Activated CD8-positive, alpha-beta T cell treated with anti-CD3 and anti-CD28 coated beads, Interleukin-2, amount 10 ng/mL, durations not matched to agents 7 days and 5 days (primary cell): Measurements from ENCODE around the gene RASSF7. TPM values are rescaled to one million over a fixed set of nuclear protein-coding genes. Genes with fewer than 3 reads are reported as not detected.
A peak's percentile ranks its signal among the peaks of the same experiment; 100 is the strongest.

Experiments used
- ATAC-seq: fragments of 150-1000 bp; cut with Tn5 transposase; one replicate; pipeline ENCODE4 v1.10.0; 2021; ENCODE audit warnings: moderate library complexity
- CTCF ChIA-PET: fragments of 350-600 bp; sonication (Branson Sonifier 250); formaldehyde crosslinking; loops from one replicate; lab custom pipeline; 2021; ENCODE audit warnings: antibody characterized with exemption; lab: Charles Lee
- POLR2A ChIA-PET: fragments of 350-600 bp; sonication (Branson Sonifier 250); formaldehyde crosslinking; loops from one replicate; lab custom pipeline; 2021; ENCODE audit warnings: antibody characterized with exemption; lab: Charles Lee
- DNase-seq: peaks from one replicate; pipeline ENCODE4 v3.0.0-alpha.2; 2020
- H3K27ac Mint-ChIP-seq: one replicate; pipeline ENCODE4 v1.8.0; 2021; ENCODE audit warnings: mild to moderate bottlenecking, mixed read lengths
- H3K27me3 Mint-ChIP-seq: one replicate; pipeline ENCODE4 v1.8.0; 2021; ENCODE audit warnings: low read depth, mixed read lengths
- H3K36me3 Mint-ChIP-seq: one replicate; pipeline ENCODE4 v1.8.0; 2021; ENCODE audit warnings: low read depth, mixed read lengths
- H3K4me1 Mint-ChIP-seq: one replicate; pipeline ENCODE4 v1.8.0; 2021; ENCODE audit warnings: low read depth, mixed read lengths
- H3K4me3 Mint-ChIP-seq: one replicate; pipeline ENCODE4 v1.8.0; 2021; ENCODE audit warnings: mild to moderate bottlenecking, mixed read lengths
- H3K9me3 Mint-ChIP-seq: one replicate; pipeline ENCODE4 v1.8.0; 2022; ENCODE audit warnings: mixed read lengths; ENCODE audit not compliant: insufficient read depth
- total RNA-seq, 2 experiments: library from RNA; stranded (reverse); gene quantifications; one replicate each; pipeline ENCODE4 v1.2.3, GENCODE V29; 2021

RASSF7 gene
- total RNA-seq, 2 experiments from 2014 or later, result 32.2 to 36.1 TPM

GRCh38 chr11:545171-545570 lies 15.6 kb upstream of the RASSF7 start:
- Mint-ChIP-seq H3K4me3 (no peak overlapping the region), H3K27ac (no peak overlapping the region), H3K4me1 (no peaks in the 10 kb centered on the region), H3K9me3 (no peaks in the 10 kb centered on the region), H3K27me3 (no peaks in the 10 kb centered on the region), H3K36me3 (no peaks in the 10 kb centered on the region)
- ATAC-seq (no peak), DNase-seq (no peak)
- ChIA-PET CTCF (interaction anchor here (1.4 kb wide), 1 partner anchor 11 kb away, joined by 4 read pairs; no protein-coding TSS in a partner anchor), POLR2A (no interaction called here)

GRCh38 chr11:548700-549603 lies 11.8 kb upstream of the RASSF7 start:
- Mint-ChIP-seq H3K4me1 (no peaks in the 10 kb centered on the region), H3K4me3 (no peak overlapping the region), H3K36me3 (no peaks in the 10 kb centered on the region), H3K9me3 (no peaks in the 10 kb centered on the region), H3K27ac (no peak overlapping the region), H3K27me3 (no peaks in the 10 kb centered on the region)
- ChIA-PET CTCF (no interaction called here), POLR2A (no interaction called here)
- no peak for ATAC-seq
- DNase-seq, result no peak

- POLR2A ChIA-PET, result no interaction called here
These were observed 10.6 kb upstream of the RASSF7 start for GRCh38 chr11:550021-550745.

GRCh38 chr11:550746-551085 lies 10.1 kb upstream of the RASSF7 start:
- no peaks in the 10 kb centered on the region for H3K27me3 Mint-ChIP-seq

More at GRCh38 chr11:550021-550745, 10.6 kb upstream of the RASSF7 start:
- Mint-ChIP-seq H3K9me3 (no peaks in the 10 kb centered on the region), H3K27ac (no peak overlapping the region), H3K4me3 (no peak overlapping the region), H3K27me3 (no peaks in the 10 kb centered on the region), H3K4me1 (no peaks in the 10 kb centered on the region), H3K36me3 (no peaks in the 10 kb centered on the region)
- CTCF ChIA-PET, result interaction anchor here (1.1 kb wide), 1 partner anchor 197 kb away, joined by 3 read pairs; the partner anchor contains the start of gene TALDO1
- ATAC-seq (no peak), DNase-seq (no peak)

GRCh38 chr11:551131-551530 lies 9.6 kb upstream of the RASSF7 start:
- ATAC-seq (no peak), DNase-seq (no peak)
- ChIA-PET POLR2A (interaction anchor here (0.5 kb wide), 1 partner anchor 175 kb away, joined by 3 read pairs; no protein-coding TSS in a partner anchor), CTCF (interaction anchor here (1.1 kb wide), 1 partner anchor 196 kb away, joined by 3 read pairs; the partner anchor contains the start of gene TALDO1)
- Mint-ChIP-seq H3K36me3 (no peaks in the 10 kb centered on the region), H3K27me3 (peaks cover under 1% of the 10 kb centered on the region), H3K4me3 (no peak overlapping the region), H3K27ac (no peak overlapping the region), H3K9me3 (no peaks in the 10 kb centered on the region), H3K4me1 (no peaks in the 10 kb centered on the region)

More at GRCh38 chr11:550746-551085, 10.1 kb upstream of the RASSF7 start:
- H3K9me3 Mint-ChIP-seq, result no peaks in the 10 kb centered on the region
- H3K27ac Mint-ChIP-seq, result no peak overlapping the region
- ATAC-seq (no peak), DNase-seq (no peak)
- no peak overlapping the region for H3K4me3 Mint-ChIP-seq
- POLR2A ChIA-PET, result no interaction called here
- CTCF ChIA-PET, result interaction anchor here (1.1 kb wide), 1 partner anchor 197 kb away, joined by 3 read pairs; the partner anchor contains the start of gene TALDO1
- H3K4me1 Mint-ChIP-seq, result no peaks in the 10 kb centered on the region
- no peaks in the 10 kb centered on the region for H3K36me3 Mint-ChIP-seq

GRCh38 chr11:551596-551995 lies 9.2 kb upstream of the RASSF7 start:
- no peak for DNase-seq
- no peak for ATAC-seq
- Mint-ChIP-seq H3K4me1 (peaks cover 3% of the 10 kb centered on the region), H3K4me3 (no peak overlapping the region), H3K36me3 (no peaks in the 10 kb centered on the region), H3K27ac (no peak overlapping the region), H3K27me3 (peaks cover 5% of the 10 kb centered on the region), H3K9me3 (no peaks in the 10 kb centered on the region)
- POLR2A ChIA-PET, result interaction anchor here (0.5 kb wide), 1 partner anchor 175 kb away, joined by 3 read pairs; no protein-coding TSS in a partner anchor
- CTCF ChIA-PET, result no interaction called here

GRCh38 chr11:553083-553987 lies 7.4 kb upstream of the RASSF7 start:
- no peaks in the 10 kb centered on the region for H3K36me3 Mint-ChIP-seq
- DNase-seq, result no peak
- POLR2A ChIA-PET, result no interaction called here
- ATAC-seq, result no peak
- peaks cover 10% of the 10 kb centered on the region for H3K27me3 Mint-ChIP-seq
- H3K4me1 Mint-ChIP-seq, result peaks cover 3% of the 10 kb centered on the region
- no peaks in the 10 kb centered on the region for H3K9me3 Mint-ChIP-seq
- H3K27ac Mint-ChIP-seq, result no peak overlapping the region
- no peak overlapping the region for H3K4me3 Mint-ChIP-seq
- CTCF ChIA-PET, result interaction anchor here (1.9 to 4.7 kb wide), 3 partner anchors 17 to 172 kb away, joined by 5 to 86 read pairs (median 15); no protein-coding TSS in a partner anchor

GRCh38 chr11:553988-554340 lies 6.8 kb upstream of the RASSF7 start:
- ChIA-PET POLR2A (interaction anchor here (1.4 kb wide), 1 partner anchor 15 kb away, joined by 5 read pairs; no protein-coding TSS in a partner anchor), CTCF (interaction anchor here (1.0 to 4.7 kb wide), 9 partner anchors 13 to 185 kb away, joined by 3 to 86 read pairs (median 7); partner anchors contain the start of gene LRRC56)
- DNase-seq (no peak), ATAC-seq (no peak)
- Mint-ChIP-seq H3K4me1 (peaks cover 3% of the 10 kb centered on the region), H3K36me3 (no peaks in the 10 kb centered on the region), H3K27me3 (peaks cover 10% of the 10 kb centered on the region), H3K4me3 (no peak overlapping the region), H3K9me3 (no peaks in the 10 kb centered on the region), H3K27ac (no peak overlapping the region)

GRCh38 chr11:554428-555226 lies 6.1 kb upstream of the RASSF7 start:
- no peaks in the 10 kb centered on the region for H3K9me3 Mint-ChIP-seq

GRCh38 chr11:555227-555779 lies 5.5 kb upstream of the RASSF7 start:
- DNase-seq (no peak), ATAC-seq (peak; percentile 11)
- no peaks in the 10 kb centered on the region for H3K9me3 Mint-ChIP-seq
- H3K27me3 Mint-ChIP-seq, result peaks cover 14% of the 10 kb centered on the region
- POLR2A ChIA-PET, result interaction anchor here (1.1 to 1.7 kb wide), 4 partner anchors 13 to 171 kb away, joined by 3 to 7 read pairs (median 4); no protein-coding TSS in a partner anchor
- no peak overlapping the region for H3K27ac Mint-ChIP-seq
- peaks cover 9% of the 10 kb centered on the region for H3K4me1 Mint-ChIP-seq
- H3K4me3 Mint-ChIP-seq, result peak overlapping the region; percentile 43
- CTCF ChIA-PET, result interaction anchor here (0.7 to 4.7 kb wide), 20 partner anchors 8 to 202 kb away, joined by 3 to 86 read pairs (median 5); partner anchors contain the start of genes DEAF1, IRF7, LRRC56 and PHRF1
- H3K36me3 Mint-ChIP-seq, result no peaks in the 10 kb centered on the region

More at GRCh38 chr11:554428-555226, 6.1 kb upstream of the RASSF7 start:
- no peaks in the 10 kb centered on the region for H3K36me3 Mint-ChIP-seq
- peak overlapping the region; percentile 43 for H3K4me3 Mint-ChIP-seq
- H3K27ac Mint-ChIP-seq, result no peak overlapping the region
- peak; percentile 81 for DNase-seq
- ChIA-PET POLR2A (interaction anchor here (1.2 to 1.7 kb wide), 3 partner anchors 14 to 172 kb away, joined by 3 to 7 read pairs (median 5); no protein-coding TSS in a partner anchor), CTCF (interaction anchor here (0.6 to 4.7 kb wide), 22 partner anchors 9 to 203 kb away, joined by 3 to 86 read pairs (median 5); partner anchors contain the start of genes DEAF1, IRF7, LRRC56 and PHRF1)
- H3K4me1 Mint-ChIP-seq, result peaks cover 3% of the 10 kb centered on the region
- peak; percentile 71 for ATAC-seq
- peaks cover 10% of the 10 kb centered on the region for H3K27me3 Mint-ChIP-seq
